Stimulated activated CD4-positive, alpha-beta T cell treated with anti-CD3 and anti-CD28 coated beads, Interleukin-15, amount 100 ng/mL, for 24 hours (primary cell): ENCODE results near the gene MCHR1.
A peak's percentile ranks its signal among the peaks of the same experiment; 100 is the strongest.
"Not testable (repeated sequence)": the region's sequence is repeated elsewhere in the genome, so short reads cannot be mapped to it uniquely, and the experiment has no call there.

Experiments
- DNase-seq: peaks from one replicate; pipeline ENCODE4 v3.0.0-alpha.2; 2020

MCHR1 gene

GRCh38 chr22:40659166-40659565, 20.1 kb upstream of the MCHR1 start:
- no peak for DNase-seq

- no peak for DNase-seq
Observed at GRCh38 chr22:40660730-40661129, 18.6 kb upstream of the MCHR1 start.

GRCh38 chr22:40661671-40662070, 17.6 kb upstream of the MCHR1 start:
- no peak for DNase-seq

GRCh38 chr22:40665312-40665711, 14.0 kb upstream of the MCHR1 start:
- DNase-seq, result no peak

- DNase-seq, result no peak
Observed at GRCh38 chr22:40666151-40666848, 13.0 kb upstream of the MCHR1 start.

GRCh38 chr22:40668611-40669411, 10.5 kb upstream of the MCHR1 start:
- peak; percentile 11 for DNase-seq

- DNase-seq, result no peak
Observed at GRCh38 chr22:40670058-40670457, 9.2 kb upstream of the MCHR1 start.

- no peak for DNase-seq
Observed at GRCh38 chr22:40671369-40671768, 7.9 kb upstream of the MCHR1 start.

GRCh38 chr22:40671796-40672360, 7.4 kb upstream of the MCHR1 start:
- no peak for DNase-seq

- DNase-seq, result no peak
Observed at GRCh38 chr22:40673017-40673416, 6.3 kb upstream of the MCHR1 start.

GRCh38 chr22:40674274-40674673, 5.0 kb upstream of the MCHR1 start:
- no peak for DNase-seq

- DNase-seq, result not testable (repeated sequence)
Observed at GRCh38 chr22:40676166-40676565, 3.1 kb upstream of the MCHR1 start.

- DNase-seq, result no peak
Observed at GRCh38 chr22:40676644-40677043, 2.6 kb upstream of the MCHR1 start.

- DNase-seq, result no peak
Observed at GRCh38 chr22:40678493-40679248, 613 bp upstream of the MCHR1 start.

GRCh38 chr22:40679964-40680818, 907 bp downstream of the MCHR1 start:
- no peak for DNase-seq

- no peak for DNase-seq
Observed at GRCh38 chr22:40680819-40681183, 1.5 kb downstream of the MCHR1 start.

- DNase-seq, result no peak
Observed at GRCh38 chr22:40681451-40681850, 2.2 kb downstream of the MCHR1 start.

GRCh38 chr22:40684728-40685127, 5.4 kb downstream of the MCHR1 start:
- DNase-seq, result peak; percentile 9

GRCh38 chr22:40685406-40685805, 6.1 kb downstream of the MCHR1 start:
- no peak for DNase-seq

GRCh38 chr22:40687706-40688105, 8.4 kb downstream of the MCHR1 start:
- DNase-seq, result no peak

- DNase-seq, result no peak
Observed at GRCh38 chr22:40690370-40690769, 11.1 kb downstream of the MCHR1 start.

GRCh38 chr22:40691532-40691931, 12.2 kb downstream of the MCHR1 start:
- no peak for DNase-seq
